MM.1S (cell line): ENCODE results near the gene TIMM8B.

ENCODE experiments used
- DNase-seq: peaks from one replicate; pipeline ENCODE4 v3.0.0-alpha.2; 2015
- H2AFZ ChIP-seq: fragments of 300-600 bp; sonication (generic); 2 replicates; pipeline ENCODE4 v1.6.0; 2016; ENCODE audit warnings: antibody characterized with exemption, low read length
- H3F3A ChIP-seq: fragments of 300-600 bp; sonication (generic); 2 replicates; pipeline ENCODE4 v1.6.1; 2016; ENCODE audit warnings: mild to moderate bottlenecking, antibody characterized with exemption, low read length, moderate library complexity, mixed read lengths; ENCODE audit not compliant: insufficient read depth
- H3K27ac ChIP-seq: fragments of 300-600 bp; sonication (generic); 2 replicates; pipeline ENCODE4 v1.5.1; 2016; ENCODE audit warnings: mild to moderate bottlenecking, low read length
- H3K27me3 ChIP-seq: fragments of 300-600 bp; sonication (generic); replicated peaks from 2 replicates; pipeline ENCODE4 v1.6.0; 2016; ENCODE audit warnings: low read length; ENCODE audit not compliant: insufficient read depth
- H3K36me3 ChIP-seq: fragments of 300-600 bp; sonication (generic); replicated peaks from 2 replicates; pipeline ENCODE4 v1.6.1; 2016; ENCODE audit warnings: mild to moderate bottlenecking, low read length, mixed read lengths; ENCODE audit not compliant: insufficient read depth
- H3K4me1 ChIP-seq: fragments of 300-600 bp; sonication (generic); 2 replicates; pipeline ENCODE4 v1.6.1; 2016; ENCODE audit warnings: low read length, mixed read lengths
- H3K4me2 ChIP-seq: fragments of 300-600 bp; sonication (generic); 2 replicates; pipeline ENCODE4 v1.6.0; 2016; ENCODE audit warnings: low read depth, low read length
- H3K4me3 ChIP-seq: fragments of 300-600 bp; sonication (generic); 2 replicates; pipeline ENCODE4 v1.5.1; 2016; ENCODE audit warnings: low read length, mixed read lengths
- H3K79me2 ChIP-seq: fragments of 300-600 bp; sonication (generic); 2 replicates; pipeline ENCODE4 v1.6.1; 2016; ENCODE audit warnings: mixed run types, low read length, mixed read lengths
- H3K9ac ChIP-seq: fragments of 300-600 bp; sonication (generic); 2 replicates; pipeline ENCODE4 v1.6.1; 2016; ENCODE audit warnings: low read length, mixed read lengths
- H3K9me2 ChIP-seq: fragments of 300-600 bp; sonication (generic); replicated peaks from 2 replicates; pipeline ENCODE4 v1.6.1; 2016; ENCODE audit warnings: mild to moderate bottlenecking, low read length, mixed read lengths; ENCODE audit not compliant: insufficient read depth
- H3K9me3 ChIP-seq: fragments of 300-600 bp; sonication (generic); replicated peaks from 2 replicates; pipeline ENCODE4 v1.6.1; 2016; ENCODE audit warnings: mild to moderate bottlenecking, low read length, mixed read lengths; ENCODE audit not compliant: insufficient read depth
- H4K20me1 ChIP-seq: fragments of 300-600 bp; sonication (generic); 2 replicates; pipeline ENCODE4 v1.6.1; 2016; ENCODE audit warnings: mild to moderate bottlenecking, low read length, moderate library complexity, mixed read lengths; ENCODE audit not compliant: insufficient read depth
- EZH2 ChIP-seq: fragments of 300-600 bp; sonication (generic); optimal IDR thresholded peaks from 2 replicates; pipeline ENCODE3; 2017; ENCODE audit warnings: low read depth, mild to moderate bottlenecking, antibody characterized with exemption, low read length, mixed read lengths
- EZH2phosphoT487 ChIP-seq: fragments of 300-600 bp; sonication (generic); IDR thresholded peaks from 2 replicates; pipeline ENCODE4 v1.6.1; 2018; ENCODE audit warnings: antibody characterized with exemption, low read length
- TF ChIP-seq, protein P1 (sequence below): fragments of 300-600 bp; sonication (generic); IDR thresholded peaks from 2 replicates; pipeline ENCODE4 v1.5.1; 2016; ENCODE audit warnings: antibody characterized with exemption, low read length, mixed read lengths

Gene TIMM8B

GRCh38 chr11:112085822-112086421 lies 634 bp downstream of the TIMM8B start:
- H3K36me3 ChIP-seq = peaks cover 25% of the 10 kb centered on the region
- peak overlapping the region; percentile 47; the same call in 1 of the 2 replicates for H3K27ac ChIP-seq
- H3K9me3 ChIP-seq = no peaks in the 10 kb centered on the region
- H3K9ac ChIP-seq = peak overlapping the region; percentile 82
- H3F3A ChIP-seq = peaks cover 39% of the 10 kb centered on the region
- TF ChIP-seq, protein P1, sequence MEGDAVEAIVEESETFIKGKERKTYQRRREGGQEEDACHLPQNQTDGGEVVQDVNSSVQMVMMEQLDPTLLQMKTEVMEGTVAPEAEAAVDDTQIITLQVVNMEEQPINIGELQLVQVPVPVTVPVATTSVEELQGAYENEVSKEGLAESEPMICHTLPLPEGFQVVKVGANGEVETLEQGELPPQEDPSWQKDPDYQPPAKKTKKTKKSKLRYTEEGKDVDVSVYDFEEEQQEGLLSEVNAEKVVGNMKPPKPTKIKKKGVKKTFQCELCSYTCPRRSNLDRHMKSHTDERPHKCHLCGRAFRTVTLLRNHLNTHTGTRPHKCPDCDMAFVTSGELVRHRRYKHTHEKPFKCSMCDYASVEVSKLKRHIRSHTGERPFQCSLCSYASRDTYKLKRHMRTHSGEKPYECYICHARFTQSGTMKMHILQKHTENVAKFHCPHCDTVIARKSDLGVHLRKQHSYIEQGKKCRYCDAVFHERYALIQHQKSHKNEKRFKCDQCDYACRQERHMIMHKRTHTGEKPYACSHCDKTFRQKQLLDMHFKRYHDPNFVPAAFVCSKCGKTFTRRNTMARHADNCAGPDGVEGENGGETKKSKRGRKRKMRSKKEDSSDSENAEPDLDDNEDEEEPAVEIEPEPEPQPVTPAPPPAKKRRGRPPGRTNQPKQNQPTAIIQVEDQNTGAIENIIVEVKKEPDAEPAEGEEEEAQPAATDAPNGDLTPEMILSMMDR = no peak
- TF ChIP-seq EZH2 (no peak), EZH2phosphoT487 (no peak)
- peaks cover 10% of the 10 kb centered on the region; the same call in 1 of the 2 replicates for H3K4me1 ChIP-seq
- H2AFZ ChIP-seq = peak overlapping the region; percentile 76
- no peaks in the 10 kb centered on the region for H4K20me1 ChIP-seq
- peaks cover 78% of the 10 kb centered on the region for H3K79me2 ChIP-seq
- H3K9me2 ChIP-seq = no peaks in the 10 kb centered on the region
- peak; percentile 49 for DNase-seq
- peak overlapping the region; percentile 95 for H3K4me3 ChIP-seq
- H3K4me2 ChIP-seq = peak overlapping the region; percentile 90
- no peaks in the 10 kb centered on the region for H3K27me3 ChIP-seq

DNA sequence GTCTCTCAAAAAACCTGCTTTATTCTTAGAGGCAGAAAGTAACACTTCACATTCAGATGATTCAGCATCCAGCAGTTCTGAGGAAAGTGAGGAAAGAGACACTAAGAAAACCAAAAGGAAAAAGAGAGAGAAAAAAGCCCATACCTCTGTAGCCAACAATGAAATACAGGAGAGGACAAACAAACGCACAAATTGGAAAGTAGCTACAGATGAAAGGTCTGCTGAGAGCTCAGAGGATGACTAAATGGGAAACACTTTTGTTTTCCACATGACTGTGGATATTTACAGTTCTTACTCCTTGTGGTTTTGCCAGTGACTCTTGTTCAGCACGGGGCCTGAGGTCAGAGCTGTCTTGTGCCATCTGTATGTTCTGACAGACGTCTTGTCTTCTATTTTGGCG lies 3.8 kb downstream of the TIMM8B start:
- Histone ChIP-seq H3K9me3 (no peaks in the 10 kb centered on the region), H3K27ac (no peak overlapping the region), H3K36me3 (peaks cover 19% of the 10 kb centered on the region)

DNA sequence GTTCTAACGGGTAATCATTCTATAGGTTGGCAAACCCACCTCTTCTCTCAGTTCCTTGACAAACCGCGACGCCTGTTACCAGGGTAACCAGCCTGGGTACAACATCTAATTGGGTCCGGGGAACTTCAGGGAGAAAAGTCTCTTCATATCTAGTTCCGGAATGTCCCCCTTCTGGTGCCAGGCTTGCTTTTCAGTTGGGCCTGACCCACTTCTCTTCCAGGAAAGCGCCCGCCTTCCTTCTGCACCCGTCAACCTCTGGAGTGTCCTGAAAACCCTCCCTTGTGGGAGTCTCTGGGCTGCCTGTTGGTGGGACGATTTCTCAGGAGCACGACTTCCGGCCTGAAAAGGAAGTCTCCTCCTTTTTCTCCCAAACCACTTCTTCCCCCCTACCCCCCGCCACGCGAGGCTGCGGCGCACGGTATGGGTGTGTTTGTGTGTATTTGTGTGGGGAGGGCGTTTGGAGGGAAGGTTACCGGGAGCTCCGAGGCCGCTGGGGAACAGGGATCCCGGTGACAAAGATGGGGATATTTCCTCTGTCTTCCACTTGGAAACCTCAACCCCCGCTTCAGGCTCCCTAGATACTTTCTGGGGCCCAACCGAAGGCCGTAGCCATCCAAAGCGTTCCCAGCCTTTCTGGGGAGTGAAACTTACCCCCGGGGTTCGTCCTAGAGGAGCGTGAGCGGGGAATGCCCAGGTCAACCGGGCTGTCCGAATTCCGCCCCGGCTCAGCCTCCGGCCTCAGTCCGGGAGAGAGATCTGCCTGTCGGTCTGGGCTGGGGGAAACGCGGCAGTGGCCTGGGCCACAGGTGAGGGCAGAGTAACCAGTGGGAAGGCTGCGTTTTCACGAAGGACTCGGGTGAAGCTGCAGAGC lies 12.4 kb downstream of the TIMM8B start, which contains the start of the genes NKAPD1 and PIH1D2:
TSS of gene NKAPD1 (plus strand) at position 359 of the 871 bp plus-strand sequence. CDS start 1,276 bp downstream, outside the sequence.
TSS of gene PIH1D2 (minus strand) at position 77 of the 871 bp plus-strand sequence. CDS start 843 bp downstream, outside the sequence.
- DNase-seq = peak; percentile 77
- Histone ChIP-seq H3K36me3 (peaks cover 10% of the 10 kb centered on the region), H3K9me2 (no peaks in the 10 kb centered on the region)

More for the DNA sequence above, 3.8 kb downstream of the TIMM8B start:
- Histone ChIP-seq H3K9ac (no peak overlapping the region), H3K4me2 (no peak overlapping the region), H3K27me3 (no peaks in the 10 kb centered on the region), H3K9me2 (no peaks in the 10 kb centered on the region), H2AFZ (no peak overlapping the region), H3K79me2 (peaks cover 50% of the 10 kb centered on the region), H3K4me1 (peaks cover 3% of the 10 kb centered on the region; the same call in 1 of the 2 replicates), H3K4me3 (no peak overlapping the region), H3F3A (peaks cover 39% of the 10 kb centered on the region), H4K20me1 (no peaks in the 10 kb centered on the region)
- no peak for DNase-seq
- TF ChIP-seq EZH2 = no peak
- TF ChIP-seq, protein P1 = no peak
- no peak for TF ChIP-seq EZH2phosphoT487

More for the DNA sequence above, 12.4 kb downstream of the TIMM8B start, which contains the start of the genes NKAPD1 and PIH1D2:
- peak within 1 kb of the TSS; percentile 62; the same call in 1 of the 2 replicates for H3K27ac ChIP-seq
- TF ChIP-seq EZH2phosphoT487 (no peak), EZH2 (no peak)
- TF ChIP-seq, protein P1 = no peak
- H3K4me3 ChIP-seq = peak within 1 kb of the TSS; percentile 89
- peak within 1 kb of the TSS; percentile 72 for H3K4me2 ChIP-seq
- no peaks in the 10 kb centered on the region for H3K27me3 ChIP-seq
- H3K79me2 ChIP-seq = peaks cover 32% of the 10 kb centered on the region
- peak within 1 kb of the TSS; percentile 88 for H3K9ac ChIP-seq
- peaks cover 6% of the 10 kb centered on the region; the same call in 1 of the 2 replicates for H3K4me1 ChIP-seq
- H4K20me1 ChIP-seq = no peaks in the 10 kb centered on the region
- H3K9me3 ChIP-seq = no peaks in the 10 kb centered on the region
- H3F3A ChIP-seq = no peaks in the 10 kb centered on the region
- peak within 1 kb of the TSS; percentile 76 for H2AFZ ChIP-seq
